Natural killer cell (primary cell): ENCODE data around the gene TCAF1. TPM values are rescaled to one million over a fixed set of nuclear protein-coding genes. Genes with fewer than 3 reads are reported as not detected.
"Not testable (repeated sequence)": the region's sequence is repeated elsewhere in the genome, so short reads cannot be mapped to it uniquely, and the experiment has no call there.

Source experiments
- ATAC-seq, 3 donors: fragments of 150-1000 bp in 2 of 3; fragments of 200-7000 bp in 1 of 3; cut with Tn5 transposase; 1 replicate in 1 of 3; 2 replicates in 2 of 3; pipeline ENCODE4 v1.10.0; 2021; ENCODE audit warnings: mild to moderate bottlenecking in 2 of 3, moderate library complexity in 2 of 3
- DNase-seq, 2 donors: peaks; one replicate each; pipeline versions ENCODE4 v3.0.0 to v3.0.0-alpha.2; 2013 to 2021; ENCODE audit warnings: mixed read lengths in 1 of 2
- H3K27ac ChIP-seq: one replicate; pipeline ENCODE4 v1.5.1; 2013; ENCODE audit warnings: mild to moderate bottlenecking, low read length
- H3K27me3 ChIP-seq: one replicate; pipeline ENCODE4 v1.6.1; 2013; ENCODE audit warnings: low read length; ENCODE audit not compliant: control insufficient read depth, insufficient read depth
- H3K36me3 ChIP-seq: one replicate; pipeline ENCODE4 v1.6.1; 2013; ENCODE audit warnings: low read length; ENCODE audit not compliant: control insufficient read depth, insufficient read depth
- H3K4me1 ChIP-seq: one replicate; pipeline ENCODE4 v1.6.1; 2013; ENCODE audit warnings: low read length; ENCODE audit not compliant: control insufficient read depth, insufficient read depth
- H3K4me3 ChIP-seq: one replicate; pipeline ENCODE4 v1.5.1; 2013; ENCODE audit warnings: low read length
- H3K9me3 ChIP-seq: one replicate; pipeline ENCODE4 v1.6.1; 2013; ENCODE audit warnings: low read length; ENCODE audit not compliant: control insufficient read depth, insufficient read depth
- H3K27ac Mint-ChIP-seq, 2 donors: one replicate each; pipeline ENCODE4 v1.8.0; 2022; ENCODE audit warnings: mild to moderate bottlenecking in 2 of 2, mixed read lengths in 2 of 2, moderate library complexity in 1 of 2
- H3K27me3 Mint-ChIP-seq, 2 donors: one replicate each; pipeline ENCODE4 v1.8.0; 2022; ENCODE audit warnings: low read depth in 2 of 2, mixed read lengths in 2 of 2
- H3K36me3 Mint-ChIP-seq: one replicate; pipeline ENCODE4 v1.8.0; 2022; ENCODE audit warnings: mixed read lengths
- H3K4me1 Mint-ChIP-seq, 2 donors: one replicate each; pipeline ENCODE4 v1.8.0; 2022; ENCODE audit warnings: mixed read lengths in 2 of 2
- H3K4me3 Mint-ChIP-seq: one replicate; pipeline ENCODE4 v1.8.0; 2022; ENCODE audit warnings: mild to moderate bottlenecking, moderate library complexity, mixed read lengths
- H3K9me3 Mint-ChIP-seq, 2 donors: one replicate each; pipeline ENCODE4 v1.8.0; 2022; ENCODE audit warnings: mixed read lengths in 2 of 2
- WGBS: methylation state at CpG from one replicate; pipeline ENCODE4 v1.1.7; 2013; ENCODE audit warnings: missing lambda C conversion rate; ENCODE audit not compliant: insufficient coverage; 5-methylcytosine and 5-hydroxymethylcytosine counted together
- intact Hi-C: fragments of 100-400 bp; cut with micrococcal nuclease; formaldehyde crosslinking; loops from one replicate; pipeline ENCODE4 v1.14.2; 2022
- total RNA-seq, 4 donors: library from RNA; stranded (reverse); fragments of 120-200 nt in 1 of 4; gene quantifications; one replicate each; pipeline versions ENCODE4 v1.2.3 to v1.2.4, GENCODE V29; 2013 to 2022

TCAF1 gene
- total RNA-seq, 3 donors from 2014 or later (not counting 1 experiment from before 2014, with no cell fraction given): 12.7 to 24.5 (median 18.8) TPM

- H3K36me3 ChIP-seq, H3K27me3 Mint-ChIP-seq, H3K36me3 Mint-ChIP-seq, H3K4me3 ChIP-seq, H3K9me3 Mint-ChIP-seq, DNase-seq, intact Hi-C loops, H3K9me3 ChIP-seq, H3K27me3 ChIP-seq, H3K27ac ChIP-seq, H3K4me1 Mint-ChIP-seq, H3K4me1 ChIP-seq: not testable (repeated sequence)
- peak overlapping the region; percentile 81 for H3K4me3 Mint-ChIP-seq
- peak overlapping the region; percentile 82 to 85 for H3K27ac Mint-ChIP-seq
- peak; percentile 39 to 54 (median 48) for ATAC-seq
- WGBS: no CpG with 5 or more reads among the region's 17 CpGs
Observed at GRCh38 chr7:143836088-143836487, 65.9 kb downstream of the TCAF1 start.

- H3K27ac Mint-ChIP-seq, intact Hi-C loops, H3K27ac ChIP-seq, H3K4me1 ChIP-seq, H3K36me3 ChIP-seq, H3K4me3 ChIP-seq, H3K9me3 Mint-ChIP-seq, H3K4me1 Mint-ChIP-seq, H3K9me3 ChIP-seq, DNase-seq, H3K4me3 Mint-ChIP-seq, H3K36me3 Mint-ChIP-seq, H3K27me3 ChIP-seq, H3K27me3 Mint-ChIP-seq, ATAC-seq: not testable (repeated sequence)
- no CpG with 5 or more reads among the region's 5 CpGs for WGBS
Observed at GRCh38 chr7:143826578-143826977, 75.4 kb downstream of the TCAF1 start.

- H3K36me3 ChIP-seq, H3K9me3 ChIP-seq, H3K27ac ChIP-seq, H3K4me3 Mint-ChIP-seq, DNase-seq, intact Hi-C loops, H3K27me3 Mint-ChIP-seq, H3K9me3 Mint-ChIP-seq, H3K36me3 Mint-ChIP-seq, ATAC-seq, H3K27ac Mint-ChIP-seq, H3K4me1 ChIP-seq, H3K27me3 ChIP-seq, H3K4me3 ChIP-seq, H3K4me1 Mint-ChIP-seq: not testable (repeated sequence)
- WGBS: no CpG with 5 or more reads among the region's 7 CpGs
Observed at GRCh38 chr7:143824295-143825135, 77.5 kb downstream of the TCAF1 start.

- H3K4me1 Mint-ChIP-seq, H3K36me3 ChIP-seq, H3K36me3 Mint-ChIP-seq, H3K9me3 Mint-ChIP-seq, intact Hi-C loops, H3K27ac Mint-ChIP-seq, H3K27me3 Mint-ChIP-seq, DNase-seq, H3K27me3 ChIP-seq, H3K4me3 ChIP-seq, H3K4me3 Mint-ChIP-seq, H3K4me1 ChIP-seq, ATAC-seq, H3K27ac ChIP-seq, H3K9me3 ChIP-seq: not testable (repeated sequence)
- no CpG with 5 or more reads among the region's 3 CpGs for WGBS
Observed at GRCh38 chr7:143823634-143824294, 78.2 kb downstream of the TCAF1 start.

- not testable (repeated sequence) for ATAC-seq, H3K9me3 Mint-ChIP-seq, H3K27me3 Mint-ChIP-seq
Observed at GRCh38 chr7:143821392-143822277, 80.3 kb downstream of the TCAF1 start.

GRCh38 chr7:143817873-143818272 lies 84.1 kb downstream of the TCAF1 start:
- H3K9me3 Mint-ChIP-seq, H3K4me3 Mint-ChIP-seq, H3K4me1 Mint-ChIP-seq, H3K27ac ChIP-seq, H3K36me3 ChIP-seq, H3K36me3 Mint-ChIP-seq, DNase-seq, H3K27ac Mint-ChIP-seq, intact Hi-C loops, H3K4me1 ChIP-seq, H3K27me3 ChIP-seq, H3K9me3 ChIP-seq, H3K27me3 Mint-ChIP-seq, H3K4me3 ChIP-seq: not testable (repeated sequence)
- peak in 2 of 3 donors; percentile 69 to 72 for ATAC-seq
- WGBS: no CpG with 5 or more reads among the region's 7 CpGs

More at GRCh38 chr7:143821392-143822277, 80.3 kb downstream of the TCAF1 start:
- H3K4me1 ChIP-seq, H3K27me3 ChIP-seq, H3K4me3 ChIP-seq, H3K9me3 ChIP-seq, DNase-seq, intact Hi-C loops, H3K27ac ChIP-seq, H3K27ac Mint-ChIP-seq, H3K36me3 ChIP-seq, H3K4me3 Mint-ChIP-seq, H3K36me3 Mint-ChIP-seq, H3K4me1 Mint-ChIP-seq: not testable (repeated sequence)
- WGBS: no CpG with 5 or more reads among the region's 12 CpGs

GRCh38 chr7:143816471-143817133 lies 85.4 kb downstream of the TCAF1 start:
- H3K4me1 Mint-ChIP-seq, H3K4me3 ChIP-seq, intact Hi-C loops, H3K27me3 Mint-ChIP-seq, H3K4me3 Mint-ChIP-seq, ATAC-seq, H3K27ac ChIP-seq, DNase-seq, H3K27me3 ChIP-seq, H3K9me3 Mint-ChIP-seq, H3K4me1 ChIP-seq, H3K36me3 ChIP-seq, H3K27ac Mint-ChIP-seq, H3K9me3 ChIP-seq, H3K36me3 Mint-ChIP-seq: not testable (repeated sequence)
- whole genome bisulfite sequencing: no CpG with 5 or more reads among the region's 8 CpGs
